H1 (cell line): ENCODE results near the gene FCRLA. TPM values are rescaled to one million over a fixed set of nuclear protein-coding genes. Genes with fewer than 3 reads are reported as not detected.
A peak's percentile ranks its signal among the peaks of the same experiment; 100 is the strongest.

Experiments used
- CTCF ChIA-PET: fragments of 300-600 bp; sonication (Branson Sonifier 250); formaldehyde crosslinking; loops from one replicate; lab custom pipeline; 2021; ENCODE audit not compliant: partially characterized antibody; lab: Charles Lee
- POLR2A ChIA-PET: fragments of 300-600 bp; sonication (Branson Sonifier 250); formaldehyde crosslinking; loops from one replicate; lab custom pipeline; 2021; ENCODE audit warnings: inconsistent platforms; ENCODE audit not compliant: partially characterized antibody; lab: Charles Lee
- DNase-seq, 2 experiments: peaks; one replicate each; pipeline versions ENCODE4 v3.0.0 to v3.0.0-alpha.2; 2010 to 2022; ENCODE audit warnings: low spot score in 2 of 2, low read depth in 1 of 2, mixed read lengths in 1 of 2
- FAIRE-seq: peaks from 2 replicates; lab custom pipeline; 2011; peaks lifted over from hg19 to GRCh38; lab: Jason Lieb, UNC
- H2AFZ ChIP-seq: 2 replicates; pipeline ENCODE4 v1.8.1; 2012; ENCODE audit warnings: low read length, inconsistent platforms
- H2AK5ac ChIP-seq: 2 replicates; pipeline ENCODE4 v1.6.1; 2013; ENCODE audit warnings: low read depth, low read length
- H2BK120ac ChIP-seq: replicated peaks from 2 replicates; pipeline ENCODE3; 2013; ENCODE audit warnings: low read depth, low read length, inconsistent platforms
- H2BK12ac ChIP-seq: 2 replicates; pipeline ENCODE4 v1.6.1; 2013; ENCODE audit warnings: low read depth, low read length
- H2BK15ac ChIP-seq: 2 replicates; pipeline ENCODE4 v1.6.1; 2013; ENCODE audit warnings: low read length
- H2BK20ac ChIP-seq: 2 replicates; pipeline ENCODE4 v1.6.1; 2013; ENCODE audit warnings: low read length
- H2BK5ac ChIP-seq: 2 replicates; pipeline ENCODE4 v1.6.1; 2013; ENCODE audit warnings: low read depth, low read length
- H3K14ac ChIP-seq: 2 replicates; pipeline ENCODE4 v1.6.1; 2013; ENCODE audit warnings: inconsistent platforms; ENCODE audit not compliant: insufficient read length
- H3K18ac ChIP-seq: 2 replicates; pipeline ENCODE4 v1.6.1; 2013; ENCODE audit warnings: low read length; ENCODE audit errors: extremely low read depth
- H3K23ac ChIP-seq: 2 replicates; pipeline ENCODE4 v1.6.1; 2013; ENCODE audit warnings: inconsistent platforms; ENCODE audit not compliant: insufficient read length
- H3K23me2 ChIP-seq: 2 replicates; pipeline ENCODE4 v1.6.1; 2013; ENCODE audit warnings: low read depth, low read length
- H3K27ac ChIP-seq: 2 replicates; pipeline ENCODE4 v1.6.1; 2011; ENCODE audit warnings: low read depth, low read length, inconsistent platforms
- H3K27me3 ChIP-seq, 4 experiments: replicated peaks in 1 of 4; 1 replicate in 1 of 4; 2 replicates in 3 of 4; pipeline versions ENCODE4 v1.6.1 to v1.8.1; 2011 to 2013; ENCODE audit warnings: low read length in 3 of 4, mild to moderate bottlenecking in 3 of 4, inconsistent platforms in 2 of 4, mixed read lengths in 2 of 4, moderate library complexity in 1 of 4; ENCODE audit not compliant: control insufficient read depth in 3 of 4, insufficient read depth in 3 of 4; ENCODE audit errors: extremely low read depth in 1 of 4
- H3K36me3 ChIP-seq, 4 experiments: 2 replicates each; pipeline versions ENCODE4 v1.6.1 to v1.8.1; 2011 to 2013; ENCODE audit warnings: mild to moderate bottlenecking in 4 of 4, low read length in 3 of 4, moderate library complexity in 2 of 4, control low read depth in 1 of 4, inconsistent platforms in 1 of 4; ENCODE audit not compliant: insufficient read depth in 4 of 4, control insufficient read depth in 2 of 4
- H3K4ac ChIP-seq: replicated peaks from 2 replicates; pipeline ENCODE3; 2013; ENCODE audit warnings: low read length, low read depth, mixed read lengths, inconsistent platforms; ENCODE audit not compliant: insufficient read length
- H3K4me1 ChIP-seq, 4 experiments: replicated peaks in 1 of 4; 1 replicate in 1 of 4; 2 replicates in 3 of 4; pipeline versions ENCODE4 v1.6.1 to v1.8.1; 2011 to 2013; ENCODE audit warnings: low read length in 3 of 4, inconsistent platforms in 2 of 4, mixed read lengths in 1 of 4; ENCODE audit not compliant: insufficient read depth in 4 of 4, control insufficient read depth in 3 of 4
- H3K4me2 ChIP-seq, 2 experiments: 2 replicates each; pipeline versions ENCODE4 v1.6.1 to v1.8.1; 2011 to 2013; ENCODE audit warnings: low read depth in 2 of 2, low read length in 2 of 2, control low read depth in 1 of 2, inconsistent platforms in 1 of 2, mild to moderate bottlenecking in 1 of 2; ENCODE audit not compliant: insufficient read depth in 1 of 2
- H3K4me3 ChIP-seq, 4 experiments: fragments of 200-600, 300-600 bp in 1 of 4; sonication (generic), shearing (Covaris generic), sonication (Bioruptor Twin) in 1 of 4; 2 replicates each; pipeline versions ENCODE4 v1.5.1 to v1.8.1; 2011 to 2016; ENCODE audit warnings: low read length in 4 of 4, low read depth in 3 of 4, control low read depth in 2 of 4, inconsistent platforms in 2 of 4, mild to moderate bottlenecking in 2 of 4, mixed read lengths in 1 of 4, moderate library complexity in 1 of 4; ENCODE audit not compliant: insufficient read depth in 2 of 4; ENCODE audit errors: extremely low read depth in 1 of 4
- H3K56ac ChIP-seq: replicated peaks from 2 replicates; pipeline ENCODE3; 2013; ENCODE audit warnings: low read depth, mild to moderate bottlenecking, mixed read lengths, low read length, inconsistent platforms; ENCODE audit not compliant: insufficient read length
- H3K79me1 ChIP-seq: 2 replicates; pipeline ENCODE4 v1.6.1; 2013; ENCODE audit warnings: low read depth, low read length, control low read depth
- H3K79me2 ChIP-seq, 2 experiments: 2 replicates each; pipeline versions ENCODE4 v1.6.1 to v1.8.1; 2012 to 2013; ENCODE audit warnings: low read length in 2 of 2, mild to moderate bottlenecking in 2 of 2, inconsistent platforms in 1 of 2; ENCODE audit not compliant: insufficient read depth in 2 of 2, control insufficient read depth in 1 of 2
- H3K9ac ChIP-seq, 4 experiments: replicated peaks in 1 of 4; 1 replicate in 1 of 4; 2 replicates in 3 of 4; pipeline versions ENCODE4 v1.6.1 to v1.8.1; 2011 to 2013; ENCODE audit warnings: low read depth in 3 of 4, low read length in 3 of 4, control low read depth in 2 of 4, mild to moderate bottlenecking in 2 of 4, moderate library complexity in 2 of 4, inconsistent platforms in 1 of 4; ENCODE audit errors: extremely low read depth in 1 of 4
- H3K9me3 ChIP-seq, 2 experiments: 2 replicates each; pipeline versions ENCODE4 v1.6.1 to v1.8.1; 2012 to 2013; ENCODE audit warnings: mild to moderate bottlenecking in 2 of 2, moderate library complexity in 2 of 2, control low read depth in 1 of 2, inconsistent platforms in 1 of 2, low read depth in 1 of 2, low read length in 1 of 2, mixed read lengths in 1 of 2; ENCODE audit not compliant: insufficient read depth in 2 of 2
- H4K20me1 ChIP-seq, 2 experiments: replicated peaks in 1 of 2; 2 replicates each; pipeline versions ENCODE3 to v1.8.1; 2011 to 2013; ENCODE audit warnings: inconsistent platforms in 2 of 2, low read length in 2 of 2, mild to moderate bottlenecking in 1 of 2; ENCODE audit not compliant: insufficient read depth in 2 of 2, control insufficient read depth in 1 of 2
- H4K5ac ChIP-seq: 2 replicates; pipeline ENCODE4 v1.6.1; 2013; ENCODE audit warnings: low read length, low read depth, mixed read lengths, inconsistent platforms; ENCODE audit not compliant: insufficient read length
- H4K8ac ChIP-seq: 2 replicates; pipeline ENCODE4 v1.8.0; 2013; ENCODE audit warnings: mild to moderate bottlenecking, moderate library complexity, low read length, inconsistent platforms; ENCODE audit not compliant: insufficient read depth; ENCODE audit errors: extremely low read depth
- H4K91ac ChIP-seq: replicated peaks from 2 replicates; pipeline ENCODE3; 2013; ENCODE audit warnings: low read length, mixed read lengths, inconsistent platforms; ENCODE audit not compliant: insufficient read length
- ATF3 ChIP-seq: IDR thresholded peaks from 2 replicates; pipeline ENCODE4 v1.6.1; 2011; ENCODE audit warnings: low read depth, mild to moderate bottlenecking, low read length; ENCODE audit not compliant: insufficient read depth
- CREB1 ChIP-seq: IDR thresholded peaks from 2 replicates; pipeline ENCODE4 v1.6.1; 2012; ENCODE audit warnings: inconsistent platforms
- CTBP2 ChIP-seq: IDR thresholded peaks from 2 replicates; pipeline ENCODE4 v1.7.0; 2011; ENCODE audit warnings: borderline replicate concordance, mild to moderate bottlenecking, moderate library complexity, mixed read lengths, low read length; ENCODE audit not compliant: insufficient read depth, insufficient read length
- EP300 ChIP-seq, 2 experiments: IDR thresholded peaks; 1 replicate in 1 of 2; 2 replicates in 1 of 2; pipeline ENCODE4 v1.6.1; 2011 to 2012; ENCODE audit warnings: low read depth in 2 of 2, low read length in 2 of 2, mild to moderate bottlenecking in 2 of 2, borderline replicate concordance in 1 of 2, inconsistent platforms in 1 of 2, moderate library complexity in 1 of 2
- RXRA ChIP-seq: IDR thresholded peaks from 2 replicates; pipeline ENCODE4 v1.6.1; 2011; ENCODE audit warnings: low read depth, mild to moderate bottlenecking, low read length, moderate library complexity; ENCODE audit not compliant: insufficient read depth
- TAF1 ChIP-seq: IDR thresholded peaks from 2 replicates; pipeline ENCODE4 v1.6.1; 2011; ENCODE audit warnings: mild to moderate bottlenecking, low read depth, low read length
- TBP ChIP-seq: IDR thresholded peaks from 2 replicates; pipeline ENCODE4 v1.6.1; 2011; ENCODE audit warnings: low read depth, low read length, improper control_type of control experiment
- WGBS, 2 experiments: shearing (Covaris generic) in 1 of 2; methylation state at CpG; one replicate each; pipeline versions ENCODE4 v1.1.6 to v1.1.7; 2013 to 2015; ENCODE audit warnings: low lambda C conversion rate in 2 of 2, mixed read lengths in 2 of 2, inconsistent platforms in 1 of 2, low coverage in 1 of 2, missing lambda C conversion rate in 1 of 2; ENCODE audit not compliant: insufficient replicate concordance in 2 of 2, insufficient coverage in 1 of 2, insufficient read length in 1 of 2; ENCODE audit errors: extremely low coverage in 1 of 2, missing lambda C conversion rate in 1 of 2; 5-methylcytosine and 5-hydroxymethylcytosine counted together
- polyA plus RNA-seq, 7 experiments: library from polyadenylated mRNA; depleted of rRNA in 3 of 7; stranded (reverse) in 5 of 7; unstranded in 2 of 7; fragments of >200 nt in 5 of 7; fragments of 200-250 nt in 2 of 7; gene quantifications; 1 replicate in 5 of 7; 2 replicates in 1 of 7; 4 replicates in 1 of 7; pipeline versions ENCODE4 v1.2.1 to v1.2.3, GENCODE V29; 2011 to 2013; ENCODE audit warnings: missing spikeins in 2 of 7, mixed read lengths in 2 of 7
- total RNA-seq: library from RNA; stranded (reverse); fragmentation: NEBNext Ultra II Directional; extraction: Animal tissue kit (Norgen Biotek cat#: 25700); gene quantifications from 2 replicates; pipeline ENCODE4 v1.2.1, GENCODE V29; 2021

The FCRLA gene
- total and polyA plus RNA-seq, 2 of the 8 experiments (the other 6 are each of a cell fraction or from before 2014, with no cell fraction given), result not detected

GRCh38 chr1:161749509-161750407 lies 42.7 kb downstream of the FCRLA start, which contains the start of gene DUSP12:
Gene DUSP12 (plus strand): TSS chr1:161749786. CDS start chr1:161749802, 16 bp downstream.
- FAIRE-seq, result peak; percentile 28
- no peak within 1 kb of the TSS for H3K23ac ChIP-seq
- peak; percentile 89 for TF ChIP-seq TAF1
- peak; percentile 26 for TF ChIP-seq CTBP2
- TF ChIP-seq CREB1, result peak; percentile 39; the same call in 1 of the 2 replicates
- TF ChIP-seq EP300 (IDR thresholded peaks at IDR 0.05; ENCODE audit: borderline replicate concordance in 1 of 2, low read depth in 2 of 2, low read length in 2 of 2), result no peak
- TF ChIP-seq TBP, result peak; percentile 89
- no peak for TF ChIP-seq RXRA
- no peak for TF ChIP-seq ATF3

More at GRCh38 chr1:161749509-161750407, 42.7 kb downstream of the FCRLA start, which contains the start of gene DUSP12:
- Histone ChIP-seq H3K36me3 (peaks cover 8 to 39% (median 20%) of the 10 kb centered on the region in 4 experiments; a peak in 7 of 8 replicates), H2BK15ac (no peak within 1 kb of the TSS), H3K14ac (no peak within 1 kb of the TSS), H3K4me3 (peak within 1 kb of the TSS; percentile 78 to 93 (median 88)), H3K23me2 (peaks cover 3% of the 10 kb centered on the region; the same call in 1 of the 2 replicates), H3K56ac (peak within 1 kb of the TSS; percentile 74), H3K79me1 (no peaks in the 10 kb centered on the region; the same call in 1 of the 2 replicates), H4K5ac (peak within 1 kb of the TSS; percentile 96), H3K9me3 (no peaks in the 10 kb centered on the region), H3K4me1 (0 out of 7 replicates have a peak, but pooled peaks cover 0 to 2% (median 0%) of the 10 kb centered on the region in 4 experiments), H4K20me1 (peaks cover 0 to 8% of the 10 kb centered on the region in 2 experiments), H2AK5ac (no peak within 1 kb of the TSS), H3K4ac (peak within 1 kb of the TSS; percentile 94), H4K8ac (peak within 1 kb of the TSS; percentile 98; the same call in 1 of the 2 replicates), H3K27ac (peak within 1 kb of the TSS; percentile 98), H3K4me2 (peak within 1 kb of the TSS; percentile 23 to 64), H2AFZ (peak within 1 kb of the TSS; percentile 54; the same call in 1 of the 2 replicates), H3K79me2 (peaks cover 0 to 8% of the 10 kb centered on the region in 2 experiments; a peak in 2 of 4 replicates), H3K18ac (peak within 1 kb of the TSS; percentile 94), H2BK12ac (peak within 1 kb of the TSS; percentile 81; the same call in 1 of the 2 replicates), H2BK5ac (peak within 1 kb of the TSS; percentile 96), H2BK120ac (no peak within 1 kb of the TSS), H3K9ac (peak within 1 kb of the TSS; percentile 90 to 98 (median 94)), H2BK20ac (no peak within 1 kb of the TSS), H3K27me3 (no peaks in the 10 kb centered on the region), H4K91ac (peak within 1 kb of the TSS; percentile 79)
- ChIA-PET CTCF (interaction anchor here (0.6 to 3.6 kb wide), 10 partner anchors 12 to 276 kb away, joined by 3 to 22 read pairs (median 3); no protein-coding TSS in a partner anchor), POLR2A (interaction anchor here (0.9 to 2.0 kb wide), 14 partner anchors 9 to 288 kb away, joined by 3 to 24 read pairs (median 4); no protein-coding TSS in a partner anchor)
- peak; percentile 84 to 91 for DNase-seq
- 1% methylated on average over 63 of the region's 65 CpGs; no CpG with 5 or more reads in 1 of the 2 experiments for WGBS, 2 experiments
